ENCODE data around the gene MBP.
"Not testable (repeated sequence)": the region's sequence is repeated elsewhere in the genome, so short reads cannot be mapped to it uniquely, and the experiment has no call there.

Gene MBP

GRCh38 chr18:76996429-76996828, 136.2 kb downstream of the MBP start:
- H3K27ac ChIP-seq, result no peak overlapping the region
- no peak for TF ChIP-seq CTCF (conservative IDR thresholded peaks at IDR 0.05)

GRCh38 chr18:76995896-76996295, 136.7 kb downstream of the MBP start:
- TF ChIP-seq CTCF (conservative IDR thresholded peaks at IDR 0.05), result no peak

GRCh38 chr18:76994086-76994654, 138.4 kb downstream of the MBP start:
- TF ChIP-seq CTCF (conservative IDR thresholded peaks at IDR 0.05), result no peak
- H3K27ac ChIP-seq, result no peak overlapping the region

More at GRCh38 chr18:76995896-76996295, 136.7 kb downstream of the MBP start:
- no peak overlapping the region for H3K27ac ChIP-seq

GRCh38 chr18:76993573-76993972, 139.0 kb downstream of the MBP start:
- H3K27ac ChIP-seq, result no peak overlapping the region
- no peak for TF ChIP-seq CTCF (conservative IDR thresholded peaks at IDR 0.05)

GRCh38 chr18:76993085-76993382, 139.5 kb downstream of the MBP start:
- no peak overlapping the region for H3K27ac ChIP-seq
- TF ChIP-seq CTCF (conservative IDR thresholded peaks at IDR 0.05), result no peak

GRCh38 chr18:76992226-76993084, 140.1 kb downstream of the MBP start:
- no peak for TF ChIP-seq CTCF (conservative IDR thresholded peaks at IDR 0.05)
- no peak overlapping the region for H3K27ac ChIP-seq

- TF ChIP-seq CTCF (conservative IDR thresholded peaks at IDR 0.05), result no peak
- no peak overlapping the region for H3K27ac ChIP-seq
Observed at GRCh38 chr18:76991021-76991688, 141.4 kb downstream of the MBP start.

- not testable (repeated sequence) for H3K27ac ChIP-seq
Observed at GRCh38 chr18:76990343-76991020, 142.1 kb downstream of the MBP start.
